Hematopoietic multipotent progenitor cell treated with erythropoietin and hydrocortisone succinate and interleukin-3 and kit ligand, for 4 days (in vitro differentiated cells): ENCODE results near the gene PSMB2.
A peak's percentile ranks its signal among the peaks of the same experiment; 100 is the strongest.

ENCODE experiments used
- DNase-seq: peaks from one replicate; pipeline ENCODE4 v3.0.0-alpha.2; 2015

Gene PSMB2

GRCh38 chr1:35640380-35641232, 720 bp downstream of the PSMB2 start:
- DNase-seq: peak; percentile 22

GRCh38 chr1:35637401-35637809, 3.9 kb downstream of the PSMB2 start:
- peak; percentile 71 for DNase-seq

- no peak for DNase-seq
Measured at GRCh38 chr1:35633547-35633946, 7.8 kb downstream of the PSMB2 start.

- no peak for DNase-seq
Measured at GRCh38 chr1:35631396-35631795, 9.9 kb downstream of the PSMB2 start.

- DNase-seq: no peak
Measured at GRCh38 chr1:35629051-35629450, 12.3 kb downstream of the PSMB2 start.

- no peak for DNase-seq
Measured at GRCh38 chr1:35623832-35624231, 17.5 kb downstream of the PSMB2 start.

GRCh38 chr1:35622510-35623178, 18.7 kb downstream of the PSMB2 start:
- no peak for DNase-seq

GRCh38 chr1:35619237-35620121, 21.8 kb downstream of the PSMB2 start:
- DNase-seq: peak; percentile 57

GRCh38 chr1:35615440-35615839, 25.9 kb downstream of the PSMB2 start:
- DNase-seq: no peak

- DNase-seq: no peak
Measured at GRCh38 chr1:35611655-35612054, 29.7 kb downstream of the PSMB2 start.

GRCh38 chr1:35605867-35606182, 35.5 kb downstream of the PSMB2 start:
- DNase-seq: no peak

GRCh38 chr1:35605071-35605866, 36.1 kb downstream of the PSMB2 start:
- no peak for DNase-seq

GRCh38 chr1:35603941-35604340, 37.4 kb downstream of the PSMB2 start:
- no peak for DNase-seq

- no peak for DNase-seq
Measured at GRCh38 chr1:35603468-35603867, 37.9 kb downstream of the PSMB2 start.

- no peak for DNase-seq
Measured at GRCh38 chr1:35600593-35600992, 40.7 kb downstream of the PSMB2 start.

- DNase-seq: no peak
Measured at GRCh38 chr1:35599411-35599810, 41.9 kb downstream of the PSMB2 start.

GRCh38 chr1:35598895-35599294, 42.4 kb downstream of the PSMB2 start:
- DNase-seq: no peak

- DNase-seq: no peak
Measured at GRCh38 chr1:35597870-35598269, 43.5 kb downstream of the PSMB2 start.

GRCh38 chr1:35595684-35596083, 45.6 kb downstream of the PSMB2 start:
- no peak for DNase-seq

- no peak for DNase-seq
Measured at GRCh38 chr1:35594005-35594760, 47.1 kb downstream of the PSMB2 start.

GRCh38 chr1:35592991-35593769, 48.1 kb downstream of the PSMB2 start:
- peak; percentile 60 for DNase-seq
